Small intestine (tissue), 7 donors: Measurements from ENCODE around the gene C10orf105. TPM values are rescaled to one million over a fixed set of nuclear protein-coding genes. Genes with fewer than 3 reads are reported as not detected.
A peak's percentile ranks its signal among the peaks of the same experiment; 100 is the strongest.

ENCODE experiments used
- DNase-seq, 2 donors: peaks; one replicate each; pipeline versions ENCODE4 v3.0.0 to v3.0.0-alpha.2; 2013
- FAIRE-seq: peaks from 2 replicates; lab custom pipeline; 2012; peaks lifted over from hg19 to GRCh38; lab: Jason Lieb, UNC
- H3K27ac ChIP-seq, 3 donors: one replicate each; pipeline ENCODE4 v1.5.1; 2013; ENCODE audit warnings: low read length in 2 of 3, mild to moderate bottlenecking in 2 of 3, control low read depth in 1 of 3, inconsistent platforms in 1 of 3, low read depth in 1 of 3, moderate library complexity in 1 of 3
- H3K27me3 ChIP-seq, 3 donors: one replicate each; pipeline ENCODE4 v1.6.1; 2013; ENCODE audit warnings: low read length in 3 of 3, inconsistent platforms in 1 of 3; ENCODE audit not compliant: control insufficient read depth in 3 of 3, insufficient read depth in 3 of 3
- H3K36me3 ChIP-seq, 3 donors: one replicate each; pipeline ENCODE4 v1.6.1; 2013; ENCODE audit warnings: low read length in 3 of 3, inconsistent platforms in 1 of 3, low read depth in 1 of 3, mild to moderate bottlenecking in 1 of 3, moderate library complexity in 1 of 3; ENCODE audit not compliant: control insufficient read depth in 3 of 3, insufficient read depth in 2 of 3
- H3K4me1 ChIP-seq, 3 donors: one replicate each; pipeline ENCODE4 v1.6.1; 2013; ENCODE audit warnings: low read length in 2 of 3, inconsistent platforms in 1 of 3, low read depth in 1 of 3, mild to moderate bottlenecking in 1 of 3, moderate library complexity in 1 of 3; ENCODE audit not compliant: control insufficient read depth in 3 of 3, insufficient read depth in 2 of 3
- H3K4me3 ChIP-seq, 3 donors: one replicate each; pipeline ENCODE4 v1.5.1; 2013; ENCODE audit warnings: low read length in 3 of 3, control low read depth in 1 of 3, inconsistent platforms in 1 of 3, low read depth in 1 of 3, mild to moderate bottlenecking in 1 of 3, moderate library complexity in 1 of 3
- H3K9me3 ChIP-seq, 2 donors: one replicate each; pipeline ENCODE4 v1.6.1; 2013; ENCODE audit warnings: low read depth in 1 of 2, low read length in 1 of 2; ENCODE audit not compliant: control insufficient read depth in 2 of 2, insufficient read depth in 1 of 2
- WGBS, 3 donors: extraction: QIAGEN DNeasy Blood & Tissue Kit; methylation state at CpG; one replicate each; pipeline ENCODE4 v1.1.7; 2013; 5-methylcytosine and 5-hydroxymethylcytosine counted together
- polyA plus RNA-seq, 4 donors: library from polyadenylated mRNA; stranded (reverse) in 3 of 4; unstranded in 1 of 4; fragments of 200-250 nt in 3 of 4; fragments of 120-200 nt in 1 of 4; gene quantifications; one replicate each; pipeline versions ENCODE4 v1.2.1 to v1.2.3, GENCODE V29; 2013
- donor health status: healthy with polysubstance abuse.
- donor health status: control.
- donor health status: control.
- donor health status: Bipolar disorder and iron deficiency.
- donor health status: healthy.

Gene C10orf105
- polyA plus RNA-seq, 4 donors: 0.06 to 0.27 TPM; not detected in 2

- WGBS, 3 donors: 20 to 41% (median 28%) methylated on average over 15 of the region's 15 CpGs
- peak; percentile 37 to 74 for DNase-seq
- H3K36me3 ChIP-seq: peaks cover 0 to 46% (median 3%) of the 10 kb centered on the region in 3 donors
- H3K4me3 ChIP-seq: no peak overlapping the region
- H3K9me3 ChIP-seq: no peaks in the 10 kb centered on the region
- H3K4me1 ChIP-seq: peaks cover 22 to 86% (median 36%) of the 10 kb centered on the region in 3 donors
- H3K27ac ChIP-seq: peak overlapping the region; percentile 79 to 85 (median 85)
- FAIRE-seq: no peak
- H3K27me3 ChIP-seq: no peaks in the 10 kb centered on the region
Observed at GRCh38 chr10:71748671-71749191, 29.2 kb upstream of the C10orf105 start.

DNA sequence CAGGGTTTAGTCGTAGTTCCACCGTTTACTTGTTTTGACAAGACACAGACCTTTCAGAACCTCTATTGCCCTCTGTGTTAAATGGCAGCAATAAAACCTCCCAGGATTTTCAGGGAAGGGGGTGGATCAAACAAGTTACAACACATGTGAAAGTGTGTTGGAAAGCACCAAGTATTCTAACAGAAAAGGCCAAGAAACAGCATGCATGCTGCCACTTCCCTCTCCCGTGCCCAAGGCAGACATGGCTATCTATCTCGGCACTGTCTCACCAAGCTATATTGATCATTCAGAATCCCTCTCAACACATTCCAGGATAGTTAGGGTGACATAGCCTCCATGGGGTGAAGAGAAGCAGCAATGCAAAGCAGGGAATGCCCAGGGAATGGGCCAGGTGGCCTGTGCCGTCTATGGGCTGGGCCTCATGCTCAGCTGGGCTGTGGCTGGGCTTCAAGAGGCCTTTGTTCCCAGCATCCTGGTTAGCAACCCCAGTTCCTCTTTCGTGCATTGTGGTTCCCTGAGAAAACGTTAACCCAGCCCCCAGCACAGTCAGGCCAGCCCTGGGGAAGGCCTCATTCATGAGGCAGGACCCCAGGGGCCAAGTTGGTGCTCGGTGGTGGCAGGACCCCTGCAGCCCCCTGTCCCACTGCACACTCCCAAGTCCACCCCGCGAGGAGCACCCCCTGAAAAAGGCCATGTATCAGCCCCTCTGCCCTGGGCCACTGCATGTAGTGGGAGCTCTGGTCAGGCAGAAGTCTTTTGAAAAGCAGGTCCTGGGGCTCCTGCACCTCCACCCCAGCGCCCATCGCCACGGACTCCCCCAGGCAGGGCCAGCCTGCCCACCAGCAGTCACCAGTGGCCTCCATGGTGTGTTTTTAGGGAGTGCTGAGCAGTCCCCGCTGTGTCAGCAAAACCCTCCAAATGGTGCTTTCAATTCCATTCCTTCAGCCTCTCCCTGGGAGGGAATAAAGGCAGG lies 28.3 kb upstream of the C10orf105 start:
- H3K4me1 ChIP-seq: peaks cover 19 to 78% (median 28%) of the 10 kb centered on the region in 3 donors
- peaks cover 0 to 43% (median 3%) of the 10 kb centered on the region in 3 donors for H3K36me3 ChIP-seq
- DNase-seq (peak; percentile 36 to 74), FAIRE-seq (no peak)
- H3K27me3 ChIP-seq: no peaks in the 10 kb centered on the region
- H3K27ac ChIP-seq: peak overlapping the region; percentile 79 to 85 (median 85)
- no peak overlapping the region for H3K4me3 ChIP-seq
- WGBS, 3 donors: 50 to 58% (median 53%) methylated on average over 14 of the region's 14 CpGs
- peaks cover 0 to 5% of the 10 kb centered on the region in 2 donors for H3K9me3 ChIP-seq

GRCh38 chr10:71747039-71747531 lies 27.5 kb upstream of the C10orf105 start:
- Histone ChIP-seq H3K27me3 (no peaks in the 10 kb centered on the region), H3K4me1 (peaks cover 14 to 70% (median 24%) of the 10 kb centered on the region in 3 donors), H3K9me3 (peaks cover 0 to 13% of the 10 kb centered on the region in 2 donors), H3K27ac (peak overlapping the region; percentile 79 to 85 (median 85)), H3K36me3 (peaks cover 0 to 36% (median 3%) of the 10 kb centered on the region in 3 donors), H3K4me3 (no peak overlapping the region)
- peak in 1 of 2 donors; percentile 85 for DNase-seq
- 28 to 65% (median 31%) methylated on average over 2 of the region's 2 CpGs for WGBS, 3 donors
- no peak for FAIRE-seq

DNA sequence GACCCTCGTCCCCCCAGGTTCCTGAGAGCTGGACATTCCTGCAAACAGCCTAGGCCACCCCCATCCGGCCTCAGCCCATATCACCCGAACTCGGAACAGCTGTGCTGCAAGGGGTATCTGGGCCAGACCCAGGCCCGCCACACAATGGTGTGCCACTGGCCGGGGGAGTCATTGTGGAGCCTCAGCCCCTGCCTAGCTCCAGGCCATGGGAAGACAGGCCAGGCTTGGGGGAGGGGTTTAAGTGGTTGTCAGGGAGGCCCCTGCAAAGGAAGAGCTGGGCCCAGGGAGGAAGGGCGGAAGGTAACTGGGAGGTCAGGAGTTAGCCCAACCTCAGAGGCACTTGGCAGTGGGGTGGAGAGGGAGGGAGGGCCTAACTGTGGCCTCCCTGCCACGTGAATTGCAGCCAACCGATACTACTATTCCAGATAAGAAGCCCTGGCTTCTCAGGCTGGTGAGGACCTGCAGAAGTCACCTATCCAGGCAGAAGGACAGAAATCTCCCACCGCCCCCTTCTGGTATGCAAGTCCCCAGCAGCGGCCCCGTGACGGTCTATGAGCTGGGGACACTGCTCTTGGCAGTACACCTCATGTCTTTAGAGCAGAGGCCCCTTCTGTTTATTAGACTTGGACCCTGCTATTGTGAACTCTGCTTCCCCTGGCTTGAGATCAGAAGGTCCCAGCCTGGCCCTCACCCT lies 26.9 kb upstream of the C10orf105 start:
- Histone ChIP-seq H3K4me3 (no peak overlapping the region), H3K4me1 (peaks cover 16 to 64% (median 24%) of the 10 kb centered on the region in 3 donors), H3K9me3 (peaks cover 0 to 15% of the 10 kb centered on the region in 2 donors), H3K27ac (peak overlapping the region; percentile 79 to 85 (median 85)), H3K36me3 (peaks cover 0 to 30% (median 1%) of the 10 kb centered on the region in 3 donors), H3K27me3 (no peaks in the 10 kb centered on the region)
- 28 to 50% (median 45%) methylated on average over 13 of the region's 13 CpGs for WGBS, 3 donors
- DNase-seq: peak; percentile 87 to 92
- no peak for FAIRE-seq

DNA sequence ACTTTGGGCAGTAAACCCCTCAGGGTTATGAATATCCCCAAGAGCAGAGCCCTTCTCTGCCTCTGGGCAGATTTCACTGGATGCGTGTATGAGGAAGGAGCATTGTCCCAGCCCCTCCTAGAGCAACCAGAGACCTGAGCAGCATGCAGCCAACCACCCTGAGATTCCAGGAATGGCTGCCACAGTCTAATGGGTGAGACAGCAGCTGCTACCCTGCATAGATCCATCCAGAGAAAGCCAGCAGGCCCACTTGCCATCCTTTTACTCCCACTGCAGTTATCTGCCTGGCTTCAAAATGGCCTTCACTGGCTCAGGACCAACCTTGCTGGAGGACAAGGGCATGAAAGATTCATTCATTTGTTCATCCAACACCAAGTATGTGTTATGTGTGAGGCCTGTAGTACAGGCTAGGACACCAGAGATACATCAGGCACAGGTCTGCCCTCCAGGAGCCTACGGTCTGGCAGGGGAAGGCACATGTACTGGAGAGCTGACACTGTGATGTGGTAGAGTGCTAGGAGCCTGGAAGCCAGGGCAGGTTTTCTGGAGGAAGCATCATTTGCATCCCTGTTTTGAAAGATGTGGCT lies 26.2 kb upstream of the C10orf105 start:
- H3K36me3 ChIP-seq: peaks cover 0 to 25% (median 0%) of the 10 kb centered on the region in 3 donors
- peak overlapping the region; percentile 79 to 85 (median 85) for H3K27ac ChIP-seq
- WGBS, 3 donors: 92 to 97% (median 97%) methylated on average over 2 of the region's 2 CpGs
- no peaks in the 10 kb centered on the region for H3K27me3 ChIP-seq
- peaks cover 0 to 15% of the 10 kb centered on the region in 2 donors for H3K9me3 ChIP-seq
- H3K4me3 ChIP-seq: no peak overlapping the region
- FAIRE-seq (no peak), DNase-seq (peak in 1 of 2 donors; percentile 16)
- peaks cover 16 to 57% (median 24%) of the 10 kb centered on the region in 3 donors for H3K4me1 ChIP-seq

- no peak for DNase-seq
- Histone ChIP-seq H3K27me3 (no peaks in the 10 kb centered on the region), H3K4me1 (peaks cover 16 to 51% (median 24%) of the 10 kb centered on the region in 3 donors), H3K9me3 (peaks cover 0 to 15% of the 10 kb centered on the region in 2 donors), H3K36me3 (peaks cover 0 to 19% (median 0%) of the 10 kb centered on the region in 3 donors), H3K27ac (no peak overlapping the region), H3K4me3 (no peak overlapping the region)
- FAIRE-seq: no peak
- 82 to 93% (median 92%) methylated on average over 8 of the region's 8 CpGs for WGBS, 3 donors
Observed at GRCh38 chr10:71744897-71745663, 25.5 kb upstream of the C10orf105 start.

GRCh38 chr10:71743866-71744265 lies 24.3 kb upstream of the C10orf105 start:
- Histone ChIP-seq H3K36me3 (peaks cover 0 to 7% (median 0%) of the 10 kb centered on the region in 3 donors), H3K4me1 (peaks cover 16 to 39% (median 23%) of the 10 kb centered on the region in 3 donors), H3K27me3 (no peaks in the 10 kb centered on the region), H3K27ac (no peak overlapping the region), H3K9me3 (peaks cover 0 to 15% of the 10 kb centered on the region in 2 donors), H3K4me3 (no peak overlapping the region)
- 91 to 95% (median 94%) methylated on average over 1 of the region's 1 CpG for WGBS, 3 donors
- FAIRE-seq: no peak
- DNase-seq: no peak
